Measurements from ENCODE around the gene EIF3D. TPM values are rescaled to one million over a fixed set of nuclear protein-coding genes. Genes with fewer than 3 reads are reported as not detected.

The EIF3D gene
- total and polyA plus RNA-seq, 9 of the 15 experiments (the other 6 are each of a cell fraction or from before 2014, with no cell fraction given) = 191 to 422 (median 279) TPM

DNA sequence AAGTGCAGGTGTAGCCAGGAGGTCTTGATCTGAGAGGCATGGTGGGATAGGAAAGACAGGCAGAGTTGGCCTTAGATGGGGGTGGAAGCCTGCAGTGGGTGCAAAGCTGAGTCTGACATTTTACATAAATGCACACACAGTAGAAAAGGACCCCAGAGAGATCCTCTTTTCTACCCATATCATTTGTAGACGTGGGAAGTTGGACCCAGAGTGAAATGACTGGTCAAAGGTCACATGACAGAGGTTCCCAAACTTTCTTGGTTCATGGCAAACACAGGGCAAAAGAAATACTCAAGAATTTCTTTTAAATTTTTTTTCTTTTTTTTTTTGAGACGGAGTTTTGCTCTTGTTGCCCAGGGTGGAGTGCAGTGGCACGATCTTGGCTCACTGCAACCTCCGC is 16.0 kb downstream of the EIF3D start:
- Histone ChIP-seq H3K4me2 (ENCODE audit: insufficient read depth, low read length) (no peak overlapping the region), H3K9ac (ENCODE audit: insufficient read depth in 1 of 2, low read depth in 2 of 2, low read length in 2 of 2) (no peak overlapping the region), H3K79me2 (ENCODE audit: control insufficient read depth, insufficient read depth, low read length) (no peaks in the 10 kb centered on the region), H4K20me1 (replicated peaks; ENCODE audit: control insufficient read depth, insufficient read depth, low read length) (no peaks in the 10 kb centered on the region), H2AFZ (ENCODE audit: low read depth, low read length) (no peak overlapping the region), H3K9me3 (replicated peaks; ENCODE audit: control insufficient read depth, insufficient read depth, low read depth, low read length) (no peaks in the 10 kb centered on the region), H3K4me3 (no peak overlapping the region), H3K4me1 (replicated peaks in 1 of 2; ENCODE audit: control insufficient read depth in 2 of 2, insufficient read depth in 2 of 2, low read length in 2 of 2) (peaks cover 0 to 2% of the 10 kb centered on the region in 2 experiments; a peak in 1 of 5 replicates), H3K27me3 (ENCODE audit: control insufficient read depth in 2 of 2, insufficient read depth in 2 of 2, low read length in 2 of 2) (no peaks in the 10 kb centered on the region), H3K9me1 (ENCODE audit: control insufficient read depth, insufficient read depth, low read length) (no peaks in the 10 kb centered on the region), H3K36me3 (ENCODE audit: control insufficient read depth, insufficient read depth, low read length) (peaks cover 74% of the 10 kb centered on the region), H3K27ac (ENCODE audit: extremely low read depth, low read depth, low read length) (no peak overlapping the region)
- no peak for FAIRE-seq
- POLR2A ChIA-PET = interaction anchor here (0.5 to 2.1 kb wide), 2 partner anchors 15 to 230 kb away, joined by 4 to 7 read pairs; no protein-coding TSS in a partner anchor
- ATAC-seq = no peak
- in situ Hi-C loops (cut with MboI) (no loop called here), intact Hi-C loops (cut with micrococcal nuclease) (no loop called here)
- BruUV-seq (replicated peaks) = no TSS peak
- CTCF ChIA-PET (ENCODE audit: low intra/inter-chr PET ratio) = no interaction called here
- no peak for DNase-seq (ENCODE audit: extremely low read depth in 1 of 4, low spot score in 3 of 4)
- TF ChIP-seq, protein P1, sequence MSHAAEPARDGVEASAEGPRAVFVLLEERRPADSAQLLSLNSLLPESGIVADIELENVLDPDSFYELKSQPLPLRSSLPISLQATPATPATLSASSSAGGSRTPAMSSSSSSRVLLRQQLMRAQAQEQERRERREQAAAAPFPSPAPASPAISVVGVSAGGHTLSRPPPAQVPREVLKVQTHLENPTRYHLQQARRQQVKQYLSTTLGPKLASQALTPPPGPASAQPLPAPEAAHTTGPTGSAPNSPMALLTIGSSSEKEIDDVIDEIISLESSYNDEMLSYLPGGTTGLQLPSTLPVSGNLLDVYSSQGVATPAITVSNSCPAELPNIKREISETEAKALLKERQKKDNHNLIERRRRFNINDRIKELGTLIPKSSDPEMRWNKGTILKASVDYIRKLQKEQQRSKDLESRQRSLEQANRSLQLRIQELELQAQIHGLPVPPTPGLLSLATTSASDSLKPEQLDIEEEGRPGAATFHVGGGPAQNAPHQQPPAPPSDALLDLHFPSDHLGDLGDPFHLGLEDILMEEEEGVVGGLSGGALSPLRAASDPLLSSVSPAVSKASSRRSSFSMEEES (CRISPR knock-in tag; IDR thresholded peaks at IDR 0.05) = 0 out of 2 replicates have a peak, but pooled peaks have one; percentile 14
- no peak for TF ChIP-seq SREBF2 (CRISPR knock-in tag; IDR thresholded peaks at IDR 0.05)
- TF ChIP-seq POLR2A (conservative IDR thresholded peaks at IDR 0.05) = 0 out of 2 replicates have a peak, but pooled peaks have one; percentile 25
- no peak for TF ChIP-seq NCOA6 (IDR thresholded peaks at IDR 0.05)
- TF ChIP-seq TAF1 (IDR thresholded peaks at IDR 0.05; ENCODE audit: control insufficient read depth, extremely low read depth, insufficient read depth, low read length, severe bottlenecking) = no peak
- 65% methylated on average over 2 of the region's 4 CpGs for WGBS (ENCODE audit: insufficient coverage, low coverage, missing lambda C conversion rate)

Data from K562 (cell line).